NT2/D1 (cell line): ENCODE data around the gene RPL14.

Source experiments
- DNase-seq: peaks from one replicate; pipeline ENCODE4 v3.0.0-alpha.2; 2011; ENCODE audit warnings: low read depth, low spot score
- H3K27me3 ChIP-seq: 2 replicates; pipeline ENCODE4 v1.6.0; 2011; ENCODE audit warnings: mild to moderate bottlenecking; ENCODE audit not compliant: insufficient read length, insufficient read depth
- H3K36me3 ChIP-seq: 2 replicates; pipeline ENCODE4 v1.6.1; 2011; ENCODE audit warnings: mild to moderate bottlenecking, low read length, mixed read lengths; ENCODE audit not compliant: insufficient read depth, insufficient read length
- H3K4me1 ChIP-seq: 2 replicates; pipeline ENCODE4 v1.5.1; 2011; ENCODE audit not compliant: insufficient read depth, insufficient read length
- H3K4me3 ChIP-seq: 2 replicates; pipeline ENCODE4 v1.5.1; 2011; ENCODE audit warnings: low read depth; ENCODE audit not compliant: insufficient read length
- H3K9ac ChIP-seq: 2 replicates; pipeline ENCODE4 v1.6.0; 2011; ENCODE audit warnings: low read depth; ENCODE audit not compliant: insufficient read length
- H3K9me3 ChIP-seq: 2 replicates; pipeline ENCODE4 v1.5.1; 2011; ENCODE audit warnings: mild to moderate bottlenecking, low read length; ENCODE audit not compliant: insufficient read depth
- SUZ12 ChIP-seq: IDR thresholded peaks from 2 replicates; pipeline ENCODE4 v1.6.1; 2011; ENCODE audit not compliant: insufficient read length, insufficient read depth; ENCODE audit errors: extremely low read depth
- YY1 ChIP-seq: IDR thresholded peaks from 2 replicates; pipeline ENCODE4 v1.6.1; 2011; ENCODE audit not compliant: insufficient read length, insufficient read depth
- ZNF274 ChIP-seq: IDR thresholded peaks from 2 replicates; pipeline ENCODE4 v1.6.1; 2011; ENCODE audit warnings: mild to moderate bottlenecking, low read depth, low read length

RPL14 gene

GRCh38 chr3:40456940-40457823, at the start of gene RPL14:
TSS of gene RPL14 (plus strand) at chr3:40457339. CDS start at chr3:40457472, 133 bp downstream.
- no peaks in the 10 kb centered on the region for H3K4me1 ChIP-seq

GRCh38 chr3:40407611-40408010, 49.5 kb upstream of the RPL14 start:
- Histone ChIP-seq H3K4me3 (no peak overlapping the region), H3K9ac (no peak overlapping the region), H3K9me3 (no peaks in the 10 kb centered on the region), H3K36me3 (no peaks in the 10 kb centered on the region), H3K27me3 (no peaks in the 10 kb centered on the region), H3K4me1 (no peaks in the 10 kb centered on the region)
- DNase-seq: no peak
- no peak for TF ChIP-seq ZNF274
- no peak for TF ChIP-seq SUZ12
- no peak for TF ChIP-seq YY1

More at GRCh38 chr3:40456940-40457823, at the start of gene RPL14:
- Histone ChIP-seq H3K9ac (peak within 1 kb of the TSS; percentile 98), H3K27me3 (no peaks in the 10 kb centered on the region), H3K36me3 (peaks cover 42% of the 10 kb centered on the region), H3K4me3 (peak within 1 kb of the TSS; percentile 96), H3K9me3 (no peaks in the 10 kb centered on the region)
- peak; percentile 94 for DNase-seq
- TF ChIP-seq YY1 (peak; percentile 93), SUZ12 (no peak)

GRCh38 chr3:40414270-40414669, 42.9 kb upstream of the RPL14 start:
- no peaks in the 10 kb centered on the region for H3K9me3 ChIP-seq
- no peak overlapping the region for H3K9ac ChIP-seq
- no peak for TF ChIP-seq YY1
- TF ChIP-seq SUZ12: no peak
- TF ChIP-seq ZNF274: no peak
- DNase-seq: no peak
- no peak overlapping the region for H3K4me3 ChIP-seq
- H3K27me3 ChIP-seq: no peaks in the 10 kb centered on the region
- H3K4me1 ChIP-seq: no peaks in the 10 kb centered on the region
- no peaks in the 10 kb centered on the region for H3K36me3 ChIP-seq

- Histone ChIP-seq H3K9me3 (no peaks in the 10 kb centered on the region), H3K27me3 (no peaks in the 10 kb centered on the region), H3K4me1 (no peaks in the 10 kb centered on the region), H3K36me3 (no peaks in the 10 kb centered on the region), H3K4me3 (no peak overlapping the region), H3K9ac (no peak overlapping the region)
- DNase-seq: no peak
- no peak for TF ChIP-seq YY1
- no peak for TF ChIP-seq SUZ12
- no peak for TF ChIP-seq ZNF274
Measured at GRCh38 chr3:40417845-40418543, 39.1 kb upstream of the RPL14 start.

GRCh38 chr3:40422861-40423260, 34.3 kb upstream of the RPL14 start:
- Histone ChIP-seq H3K9me3 (no peaks in the 10 kb centered on the region), H3K4me1 (no peaks in the 10 kb centered on the region), H3K27me3 (no peaks in the 10 kb centered on the region), H3K9ac (no peak overlapping the region), H3K36me3 (no peaks in the 10 kb centered on the region), H3K4me3 (no peak overlapping the region)
- no peak for DNase-seq
- no peak for TF ChIP-seq YY1

GRCh38 chr3:40427045-40427669, 30.0 kb upstream of the RPL14 start:
- H3K4me3 ChIP-seq: no peak overlapping the region
- no peaks in the 10 kb centered on the region for H3K27me3 ChIP-seq
- H3K9ac ChIP-seq: no peak overlapping the region
- no peak for DNase-seq
- H3K36me3 ChIP-seq: no peaks in the 10 kb centered on the region
- H3K4me1 ChIP-seq: no peaks in the 10 kb centered on the region
- TF ChIP-seq YY1 (no peak), SUZ12 (no peak), ZNF274 (no peak)
- no peaks in the 10 kb centered on the region for H3K9me3 ChIP-seq

GRCh38 chr3:40432793-40433192, 24.3 kb upstream of the RPL14 start:
- Histone ChIP-seq H3K36me3 (no peaks in the 10 kb centered on the region), H3K9ac (no peak overlapping the region), H3K27me3 (no peaks in the 10 kb centered on the region), H3K9me3 (no peaks in the 10 kb centered on the region), H3K4me1 (no peaks in the 10 kb centered on the region), H3K4me3 (no peak overlapping the region)
- no peak for DNase-seq
- TF ChIP-seq YY1: no peak
